Aorta (tissue), 5 donors: ENCODE data around the gene PIGA. TPM values are rescaled to one million over a fixed set of nuclear protein-coding genes. Genes with fewer than 3 reads are reported as not detected.

Experiments
- ATAC-seq: fragments of 200-7000 bp; cut with Tn5 transposase; one replicate; pipeline ENCODE4 v1.9.1; 2022; ENCODE audit warnings: moderate library complexity; ENCODE audit not compliant: low FRiP score
- DNase-seq, 2 donors: peaks; one replicate each; pipeline ENCODE4 v3.0.0-alpha.2; 2020
- H3K27ac ChIP-seq, 2 donors: one replicate each; pipeline ENCODE4 v1.5.1; 2013; ENCODE audit warnings: low read length in 2 of 2, mild to moderate bottlenecking in 2 of 2, moderate library complexity in 2 of 2, control low read depth in 1 of 2, inconsistent platforms in 1 of 2, low read depth in 1 of 2
- H3K27me3 ChIP-seq, 2 donors: one replicate each; pipeline ENCODE4 v1.6.1; 2013; ENCODE audit warnings: control low read depth in 1 of 2, low read length in 1 of 2, mild to moderate bottlenecking in 1 of 2, moderate library complexity in 1 of 2; ENCODE audit not compliant: insufficient read depth in 2 of 2, control insufficient read depth in 1 of 2
- H3K36me3 ChIP-seq, 2 donors: one replicate each; pipeline ENCODE4 v1.6.1; 2013; ENCODE audit warnings: control low read depth in 1 of 2, low read length in 1 of 2, mild to moderate bottlenecking in 1 of 2; ENCODE audit not compliant: insufficient read depth in 2 of 2, control insufficient read depth in 1 of 2
- H3K4me1 ChIP-seq, 2 donors: one replicate each; pipeline ENCODE4 v1.6.1; 2013; ENCODE audit warnings: low read length in 2 of 2, control low read depth in 1 of 2, mild to moderate bottlenecking in 1 of 2, moderate library complexity in 1 of 2; ENCODE audit not compliant: insufficient read depth in 2 of 2, control insufficient read depth in 1 of 2
- H3K4me3 ChIP-seq, 2 donors: one replicate each; pipeline ENCODE4 v1.5.1; 2013; ENCODE audit warnings: low read length in 2 of 2, control low read depth in 1 of 2, mild to moderate bottlenecking in 1 of 2
- H3K9me3 ChIP-seq: one replicate; pipeline ENCODE4 v1.6.1; 2013; ENCODE audit warnings: mild to moderate bottlenecking, low read length; ENCODE audit not compliant: control insufficient read depth
- WGBS, 2 donors: extraction: QIAGEN DNeasy Blood & Tissue Kit; methylation state at CpG; one replicate each; pipeline ENCODE4 v1.1.7; 2013; 5-methylcytosine and 5-hydroxymethylcytosine counted together
- intact Hi-C, 2 donors: fragments of 100-400 bp; cut with DNase I; formaldehyde crosslinking; loops; one replicate each; pipeline versions ENCODE4 v1.14.2 to v1.15.0; 2022
- polyA plus RNA-seq, 2 donors: library from polyadenylated mRNA; stranded (reverse); fragments of 200-250 nt; gene quantifications; one replicate each; pipeline ENCODE4 v1.2.3, GENCODE V29; 2013
- total RNA-seq, 2 donors: library from RNA; stranded (reverse); fragmentation: NEBNext Ultra II Directional; extraction: Animal tissue kit (Norgen Biotek cat#: 25700); gene quantifications; one replicate each; pipeline ENCODE4 v1.2.1, GENCODE V29; 2021
- donor health status: healthy with polysubstance abuse.
- donor health status: Bipolar disorder and iron deficiency.
- donor health status: DM: no; HTN: no; CAD: no.
- donor health status: DM: no; HTN: no; CAD: no.
- donor health status: DM: yes; HTN: yes; CAD: no.

Gene PIGA
- total and polyA plus RNA-seq, 4 donors, result 5.4 to 20.4 (median 10.5) TPM

DNA sequence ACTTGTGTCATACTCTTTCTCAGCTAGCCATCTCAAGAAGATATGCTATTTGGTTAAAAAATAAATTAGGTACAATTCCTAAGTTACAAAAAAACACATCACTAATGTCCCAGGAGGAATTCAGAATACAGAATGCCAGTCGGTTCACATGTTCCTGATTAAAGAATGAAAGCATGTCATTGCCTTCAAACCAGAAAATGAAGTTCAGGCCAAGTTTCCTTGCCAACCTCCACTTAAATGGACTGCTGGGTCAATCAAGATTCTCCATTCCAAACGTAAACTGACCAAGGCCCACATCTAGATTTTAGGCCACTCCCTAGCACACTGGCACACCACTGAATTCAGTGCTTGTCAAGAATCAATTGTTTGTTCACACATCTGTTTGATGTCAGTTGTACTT is 6.5 kb downstream of the PIGA start:
- ATAC-seq, result no peak
- WGBS, 2 donors, result 12 to 22% methylated on average over 2 of the region's 2 CpGs
- H3K36me3 ChIP-seq, result no peaks in the 10 kb centered on the region

DNA sequence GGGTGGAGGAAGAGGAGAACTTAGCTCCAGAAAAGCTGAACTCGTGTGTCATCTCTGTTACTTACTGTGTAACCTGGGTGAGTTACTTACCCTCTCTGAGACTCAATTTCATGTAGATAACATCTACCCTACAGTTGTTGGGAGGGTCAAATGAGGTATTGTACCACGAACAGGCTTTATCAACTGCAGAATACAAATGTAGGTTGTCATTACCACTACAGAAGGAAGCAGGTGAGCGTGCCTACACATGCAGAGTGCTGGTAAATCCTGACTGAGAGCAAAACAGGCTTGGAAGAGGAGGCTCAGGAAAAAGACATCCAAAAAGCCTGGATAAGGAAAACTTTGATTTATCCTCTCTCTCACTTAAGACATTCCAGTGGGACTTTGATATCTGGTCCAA is 7.2 kb downstream of the PIGA start:
- H3K4me3 ChIP-seq, result no peak overlapping the region
- DNase-seq (no peak), ATAC-seq (no peak)
- H3K27ac ChIP-seq, result no peak overlapping the region
- H3K36me3 ChIP-seq, result no peaks in the 10 kb centered on the region
- no peaks in the 10 kb centered on the region for H3K9me3 ChIP-seq
- H3K27me3 ChIP-seq, result no peaks in the 10 kb centered on the region
- WGBS, 2 donors, result 62 to 84% methylated on average over 3 of the region's 3 CpGs
- no peaks in the 10 kb centered on the region for H3K4me1 ChIP-seq
- intact Hi-C loops, result no loop called here

More for the DNA sequence above, 6.5 kb downstream of the PIGA start:
- DNase-seq, result no peak
- Histone ChIP-seq H3K9me3 (no peaks in the 10 kb centered on the region), H3K27ac (no peak overlapping the region), H3K27me3 (no peaks in the 10 kb centered on the region), H3K4me3 (no peak overlapping the region), H3K4me1 (no peaks in the 10 kb centered on the region)
- intact Hi-C loops, result no loop called here

DNA sequence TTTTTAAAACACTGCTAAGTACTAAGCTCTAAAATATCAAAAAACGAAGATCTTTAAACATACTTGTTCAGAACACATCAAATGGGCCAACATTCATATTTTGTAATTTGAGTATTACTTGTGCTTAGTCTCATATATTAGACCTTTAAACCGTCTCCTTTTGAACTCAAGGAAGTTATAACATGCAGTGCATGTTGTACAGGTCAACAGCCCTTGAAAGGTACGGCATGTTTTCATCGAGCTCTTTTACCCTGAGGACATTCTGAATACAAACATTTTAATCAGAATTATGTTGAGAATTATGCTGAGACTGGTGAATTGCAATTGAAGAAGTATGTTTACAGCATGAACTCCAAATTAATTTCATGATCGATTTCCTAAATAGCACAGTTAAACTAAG is 12.9 kb downstream of the PIGA start:
- Histone ChIP-seq H3K36me3 (no peaks in the 10 kb centered on the region), H3K9me3 (no peaks in the 10 kb centered on the region), H3K4me3 (no peak overlapping the region), H3K27ac (no peak overlapping the region), H3K27me3 (no peaks in the 10 kb centered on the region), H3K4me1 (no peaks in the 10 kb centered on the region)
- WGBS, 2 donors, result 80 to 92% methylated on average over 5 of the region's 5 CpGs
- intact Hi-C loops, result no loop called here
- DNase-seq, result no peak
- no peak for ATAC-seq

DNA sequence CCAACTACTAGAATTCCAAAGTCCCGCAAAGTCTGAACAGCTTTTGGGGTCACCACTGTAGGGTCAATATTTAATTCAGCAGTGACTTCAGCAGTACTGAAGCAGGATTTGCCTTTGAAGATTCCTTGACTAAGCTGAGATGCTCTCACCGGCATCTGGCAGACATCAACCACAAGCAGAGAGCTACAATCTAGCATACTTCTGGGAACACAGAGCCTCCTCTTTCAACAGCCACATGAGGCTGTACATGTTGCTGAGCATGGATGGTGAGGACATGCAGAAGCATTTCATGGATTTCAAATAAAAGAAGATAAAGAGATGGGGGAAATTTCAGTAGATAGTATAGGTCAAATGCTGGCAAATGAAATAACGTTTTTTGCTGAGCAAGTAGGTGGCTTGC is 13.3 kb downstream of the PIGA start:
- WGBS, 2 donors, result 75 to 88% methylated on average over 3 of the region's 3 CpGs
- intact Hi-C loops, result no loop called here
- Histone ChIP-seq H3K4me3 (no peak overlapping the region), H3K9me3 (no peaks in the 10 kb centered on the region), H3K4me1 (no peaks in the 10 kb centered on the region), H3K27ac (no peak overlapping the region), H3K27me3 (no peaks in the 10 kb centered on the region), H3K36me3 (no peaks in the 10 kb centered on the region)
- ATAC-seq, result no peak
- no peak for DNase-seq

DNA sequence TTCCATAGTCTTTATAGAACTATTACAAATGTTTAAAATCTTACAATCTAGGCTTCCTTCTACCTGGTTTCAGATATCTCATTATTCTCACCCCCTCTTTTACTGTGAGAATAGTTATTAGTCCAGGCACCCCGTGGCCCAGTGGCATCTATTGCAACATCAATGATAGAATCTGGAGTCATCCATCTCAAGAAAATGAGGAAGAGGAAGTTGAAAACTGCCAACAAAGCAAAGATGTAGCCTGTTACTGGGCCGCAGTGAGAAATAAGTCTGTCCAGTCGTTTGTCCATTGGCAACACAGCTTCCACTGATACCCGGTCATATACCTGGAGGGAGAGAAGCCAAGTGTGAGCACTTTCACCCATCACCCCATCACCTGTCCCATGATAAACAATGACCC is 13.9 kb downstream of the PIGA start:
- no peaks in the 10 kb centered on the region for H3K9me3 ChIP-seq
- WGBS, 2 donors, result 73 to 87% methylated on average over 4 of the region's 4 CpGs
- no peaks in the 10 kb centered on the region for H3K36me3 ChIP-seq
- no peak overlapping the region for H3K27ac ChIP-seq
- DNase-seq (peak in 1 of 2 donors; percentile 52), ATAC-seq (no peak)
- intact Hi-C loops, result no loop called here
- no peak overlapping the region for H3K4me3 ChIP-seq
- H3K4me1 ChIP-seq, result no peaks in the 10 kb centered on the region
- no peaks in the 10 kb centered on the region for H3K27me3 ChIP-seq

DNA sequence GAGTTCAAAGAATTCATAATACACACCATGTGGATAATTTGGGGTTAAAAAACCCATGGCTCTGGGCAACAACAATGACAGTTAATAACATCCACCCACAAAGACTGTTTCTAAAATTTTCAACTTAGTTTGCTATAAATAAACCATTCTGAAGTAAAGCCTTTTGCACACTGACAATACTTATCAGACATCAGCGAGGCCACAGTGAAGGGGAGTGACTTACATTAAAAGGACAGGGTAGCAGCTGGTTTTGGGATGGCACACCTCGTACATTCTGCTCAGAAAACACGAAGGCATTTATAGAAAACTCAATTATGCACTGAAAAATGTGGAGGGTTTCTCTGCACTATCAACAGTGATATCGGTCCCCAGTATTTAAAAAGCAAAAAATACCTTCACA is 15.0 kb downstream of the PIGA start:
- Histone ChIP-seq H3K9me3 (no peaks in the 10 kb centered on the region), H3K4me3 (no peak overlapping the region), H3K27ac (no peak overlapping the region), H3K27me3 (no peaks in the 10 kb centered on the region), H3K4me1 (no peaks in the 10 kb centered on the region), H3K36me3 (no peaks in the 10 kb centered on the region)
- intact Hi-C loops, result no loop called here
- ATAC-seq (no peak), DNase-seq (no peak)
- WGBS, 2 donors, result 53 to 77% methylated on average over 4 of the region's 4 CpGs

DNA sequence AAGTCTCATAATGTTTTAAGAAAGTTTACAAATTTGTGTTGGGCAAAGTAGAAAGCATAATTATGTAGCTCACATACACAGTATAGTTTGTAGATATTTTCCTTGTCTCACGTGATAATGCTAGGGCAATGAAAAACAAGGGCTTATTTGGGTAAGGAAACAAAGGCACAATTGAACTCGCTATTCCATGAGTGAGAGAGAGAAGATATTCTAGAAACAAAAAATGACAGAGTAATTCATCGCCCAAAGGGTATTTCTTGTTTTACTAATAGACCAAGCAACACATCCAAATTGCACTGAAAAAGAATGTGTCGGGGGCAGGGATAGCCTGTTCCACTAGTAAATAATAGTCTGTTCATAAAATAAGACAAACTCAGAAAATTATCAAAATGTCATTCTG is 16.2 kb downstream of the PIGA start:
- ATAC-seq (no peak), DNase-seq (no peak)
- Histone ChIP-seq H3K36me3 (no peaks in the 10 kb centered on the region), H3K4me1 (no peaks in the 10 kb centered on the region), H3K9me3 (no peaks in the 10 kb centered on the region), H3K27ac (no peak overlapping the region), H3K27me3 (no peaks in the 10 kb centered on the region), H3K4me3 (no peak overlapping the region)
- 84 to 93% methylated on average over 4 of the region's 4 CpGs for WGBS, 2 donors
- intact Hi-C loops, result no loop called here

DNA sequence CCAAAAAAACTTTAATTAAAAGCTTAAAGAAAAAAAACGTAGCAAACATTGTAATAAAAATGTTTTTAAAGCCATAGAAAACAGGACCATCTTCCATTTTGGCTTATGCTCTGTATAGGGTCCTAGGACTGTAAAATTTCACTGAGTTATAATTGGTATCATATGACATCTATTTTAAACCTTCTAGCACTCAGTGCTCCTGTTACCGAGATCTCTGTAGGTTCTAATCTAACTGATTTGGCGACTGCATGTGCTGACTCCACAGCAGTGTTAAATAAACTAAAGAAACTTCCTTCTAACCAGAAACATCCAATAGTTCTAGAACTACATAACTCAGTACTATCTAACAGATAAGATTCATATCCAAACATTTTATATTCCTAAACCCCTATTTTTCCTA is 19.8 kb downstream of the PIGA start, which contains the start of gene ASB11:
ASB11 (minus strand) TSS at position 132 of the 400 bp plus-strand sequence; CDS start at position 97, 35 bp downstream.
- ATAC-seq (no peak), DNase-seq (no peak)
- Histone ChIP-seq H3K27me3 (no peaks in the 10 kb centered on the region), H3K4me3 (no peak within 1 kb of the TSS), H3K9me3 (no peaks in the 10 kb centered on the region), H3K4me1 (no peaks in the 10 kb centered on the region), H3K36me3 (no peaks in the 10 kb centered on the region), H3K27ac (no peak within 1 kb of the TSS)
- 13 to 20% methylated on average over 3 of the region's 3 CpGs for WGBS, 2 donors
- intact Hi-C loops, result no loop called here

DNA sequence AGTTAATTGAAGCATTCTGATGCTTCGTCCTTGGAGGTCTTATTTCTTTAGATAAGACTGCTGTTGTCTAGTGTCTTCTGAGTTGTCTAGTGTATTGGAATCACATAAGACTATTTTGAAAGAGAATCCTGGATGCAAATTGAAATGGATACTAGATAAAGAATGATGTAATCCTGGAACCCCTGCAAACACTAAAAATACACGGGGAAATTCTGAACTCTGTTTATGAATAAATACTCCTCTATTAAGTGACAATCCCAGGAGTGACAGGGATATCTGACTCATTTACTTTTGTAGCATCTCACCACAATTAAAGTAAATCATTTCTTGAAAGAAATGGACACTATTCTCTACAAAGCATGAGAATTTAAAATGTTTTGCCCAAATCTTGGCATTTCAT is 20.9 kb downstream of the PIGA start:
- WGBS, 2 donors, result 42 to 59% methylated on average over 2 of the region's 2 CpGs

More for the DNA sequence above, 20.9 kb downstream of the PIGA start:
- Histone ChIP-seq H3K27me3 (no peaks in the 10 kb centered on the region), H3K27ac (no peak overlapping the region), H3K4me1 (no peaks in the 10 kb centered on the region), H3K4me3 (no peak overlapping the region), H3K9me3 (no peaks in the 10 kb centered on the region), H3K36me3 (no peaks in the 10 kb centered on the region)
- intact Hi-C loops, result no loop called here
- ATAC-seq (no peak), DNase-seq (no peak)
